HG03457 (cell line): ENCODE measurements around the gene CSRP1.

ENCODE experiments used
- ATAC-seq: cut with Tn5 transposase; IDR thresholded peaks from one replicate; pipeline ENCODE4 v1.9.1; 2021; ENCODE audit warnings: moderate number of reproducible peaks; ENCODE audit not compliant: unreplicated experiment

Gene CSRP1

GRCh38 chr1:201459052-201459451 is 47.9 kb downstream of the CSRP1 start:
- no peak for ATAC-seq

GRCh38 chr1:201457508-201457960 is 49.4 kb downstream of the CSRP1 start:
- ATAC-seq: no peak

- no peak for ATAC-seq
These were observed 50.2 kb downstream of the CSRP1 start for GRCh38 chr1:201456499-201457309.

GRCh38 chr1:201455098-201455497 is 51.8 kb downstream of the CSRP1 start:
- no peak for ATAC-seq

- no peak for ATAC-seq
These were observed 52.3 kb downstream of the CSRP1 start for GRCh38 chr1:201454608-201455007.

GRCh38 chr1:201452866-201453265 is 54.1 kb downstream of the CSRP1 start:
- no peak for ATAC-seq

GRCh38 chr1:201450721-201451291 is 56.1 kb downstream of the CSRP1 start:
- ATAC-seq: no peak

GRCh38 chr1:201448990-201449389 is 57.9 kb downstream of the CSRP1 start:
- no peak for ATAC-seq

- no peak for ATAC-seq
These were observed 58.7 kb downstream of the CSRP1 start for GRCh38 chr1:201447903-201448871.

- no peak for ATAC-seq
These were observed 61.6 kb downstream of the CSRP1 start for GRCh38 chr1:201445310-201445709.

GRCh38 chr1:201444792-201445191 is 62.1 kb downstream of the CSRP1 start:
- ATAC-seq: no peak

- no peak for ATAC-seq
These were observed 63.2 kb downstream of the CSRP1 start for GRCh38 chr1:201443747-201444146.

- no peak for ATAC-seq
These were observed 70.0 kb downstream of the CSRP1 start for GRCh38 chr1:201436969-201437368.

GRCh38 chr1:201436393-201436792 is 70.5 kb downstream of the CSRP1 start:
- no peak for ATAC-seq

- no peak for ATAC-seq
These were observed 72.7 kb downstream of the CSRP1 start for GRCh38 chr1:201434266-201434665.

- ATAC-seq: no peak
These were observed 73.3 kb downstream of the CSRP1 start for GRCh38 chr1:201433609-201434008.
